SK-N-SH treated with all-trans-retinoic acid at 6 μM for 48 hours (cell line): ENCODE results near the gene KLHL14.

Experiments
- ATAC-seq: fragments of 200-7000 bp; cut with Tn5 transposase; 3 replicates; pipeline ENCODE4 v1.9.1; 2020; ENCODE audit warnings: mild to moderate bottlenecking, moderate library complexity
- BACH2 ChIP-seq: fragments of 250-450 bp; sonication (Bioruptor Pico); IDR thresholded peaks from 2 replicates; pipeline ENCODE4 v1.9.0; 2021; ENCODE audit warnings: mild to moderate bottlenecking, borderline replicate concordance
- CSDC2 ChIP-seq: fragments of 250-450 bp; sonication (Bioruptor Pico); IDR thresholded peaks from 2 replicates; pipeline ENCODE4 v1.5.0; 2020; ENCODE audit warnings: mild to moderate bottlenecking, moderate library complexity
- ESRRG ChIP-seq: fragments of 250-450 bp; sonication (Bioruptor Pico); IDR thresholded peaks from 2 replicates; pipeline ENCODE4 v1.6.1; 2021; ENCODE audit warnings: mild to moderate bottlenecking
- ISL1 ChIP-seq: fragments of 250-450 bp; sonication (Bioruptor Pico); IDR thresholded peaks from 2 replicates; pipeline ENCODE4 v2.1.2; 2022; ENCODE audit warnings: mild to moderate bottlenecking, moderate library complexity
- OSR1 ChIP-seq: fragments of 250-450 bp; sonication (Bioruptor Pico); IDR thresholded peaks from 2 replicates; pipeline ENCODE4 v1.8.0; 2022; ENCODE audit warnings: moderate library complexity, mild to moderate bottlenecking, inconsistent platforms
- PPARA ChIP-seq: fragments of 250-450 bp; sonication (Bioruptor Pico); IDR thresholded peaks from 2 replicates; pipeline ENCODE4 v1.5.0; 2020; ENCODE audit warnings: mild to moderate bottlenecking, borderline replicate concordance
- RARB ChIP-seq: fragments of 250-450 bp; sonication (Bioruptor Pico); IDR thresholded peaks from 2 replicates; pipeline ENCODE4 v1.8.0; 2021; ENCODE audit warnings: mild to moderate bottlenecking, moderate library complexity
- TCF4 ChIP-seq: fragments of 250-450 bp; sonication (Bioruptor Pico); IDR thresholded peaks from 2 replicates; pipeline ENCODE4 v1.8.0; 2021; ENCODE audit warnings: mild to moderate bottlenecking, moderate library complexity, borderline replicate concordance
- ZC3H10 ChIP-seq: fragments of 250-450 bp; sonication (Bioruptor Pico); IDR thresholded peaks from 2 replicates; pipeline ENCODE4 v1.5.1; 2021; ENCODE audit warnings: mild to moderate bottlenecking, moderate library complexity
- ZFP3 ChIP-seq: fragments of 250-450 bp; sonication (Bioruptor Pico); IDR thresholded peaks from 2 replicates; pipeline ENCODE4 v1.5.0; 2020; ENCODE audit warnings: mild to moderate bottlenecking, moderate library complexity
- ZNF565 ChIP-seq: fragments of 450-650 bp; formaldehyde crosslinking; conservative IDR thresholded peaks from 2 replicates; pipeline ENCODE4 v1.5.0; 2020; ENCODE audit warnings: low read depth, mild to moderate bottlenecking, moderate library complexity
- ZNF8 ChIP-seq: fragments of 450-650 bp; formaldehyde crosslinking; IDR thresholded peaks from 2 replicates; pipeline ENCODE4 v1.5.0; 2020; ENCODE audit warnings: mild to moderate bottlenecking, moderate library complexity
- TF ChIP-seq, protein P1 (sequence below): fragments of 250-450 bp; sonication (Bioruptor Pico); IDR thresholded peaks from 2 replicates; pipeline ENCODE4 v1.8.0; 2020; ENCODE audit warnings: mild to moderate bottlenecking, moderate library complexity, borderline replicate concordance
- TF ChIP-seq, protein P2 (sequence below): fragments of 250-450 bp; sonication (Bioruptor Pico); IDR thresholded peaks from 2 replicates; pipeline ENCODE4 v1.8.0; 2021; ENCODE audit warnings: low read depth, mild to moderate bottlenecking, moderate library complexity, borderline replicate concordance
- TF ChIP-seq, protein P3 (sequence below): fragments of 250-450 bp; sonication (Bioruptor Pico); IDR thresholded peaks from 2 replicates; pipeline ENCODE4 v1.5.0; 2020; ENCODE audit warnings: mild to moderate bottlenecking, moderate library complexity
- TF ChIP-seq, protein P4 (sequence below): fragments of 250-450 bp; sonication (Bioruptor Pico); IDR thresholded peaks from 2 replicates; pipeline ENCODE4 v1.5.1; 2020; ENCODE audit warnings: low read depth, mild to moderate bottlenecking, moderate library complexity

KLHL14 gene

DNA sequence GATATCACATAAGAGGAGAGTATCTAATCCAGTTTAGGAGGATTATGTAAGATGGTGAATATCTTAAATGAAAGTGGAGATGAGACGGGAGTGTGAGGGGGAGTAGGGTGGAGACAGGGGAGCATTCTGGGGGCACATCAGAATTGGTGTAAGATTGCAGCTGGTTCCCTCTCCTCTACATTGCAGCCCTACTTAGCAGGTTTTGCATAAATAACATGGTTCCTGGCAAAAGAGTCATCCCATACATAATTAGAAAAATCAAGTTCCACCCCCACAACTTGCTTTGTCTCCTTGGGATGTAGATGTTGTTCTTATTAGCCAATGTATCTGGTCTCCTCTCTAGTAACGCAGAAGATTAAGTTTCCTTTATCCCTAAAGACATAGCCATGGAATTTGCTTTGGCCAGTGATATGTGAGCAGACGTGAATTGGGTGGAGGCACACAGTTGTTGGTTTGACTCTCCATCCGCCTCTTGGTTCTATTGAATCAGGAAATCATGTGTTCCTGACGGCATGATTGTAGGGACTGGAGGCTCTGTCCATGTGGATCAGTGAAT is 137.9 kb downstream of the KLHL14 start (continued):
- TF ChIP-seq BACH2 (CRISPR knock-in tag) = no peak
- TF ChIP-seq CSDC2 (CRISPR knock-in tag) = no peak
- no peak for TF ChIP-seq ZNF565 (CRISPR knock-in tag)
- TF ChIP-seq, all 23 proteins: peak for 0

DNA sequence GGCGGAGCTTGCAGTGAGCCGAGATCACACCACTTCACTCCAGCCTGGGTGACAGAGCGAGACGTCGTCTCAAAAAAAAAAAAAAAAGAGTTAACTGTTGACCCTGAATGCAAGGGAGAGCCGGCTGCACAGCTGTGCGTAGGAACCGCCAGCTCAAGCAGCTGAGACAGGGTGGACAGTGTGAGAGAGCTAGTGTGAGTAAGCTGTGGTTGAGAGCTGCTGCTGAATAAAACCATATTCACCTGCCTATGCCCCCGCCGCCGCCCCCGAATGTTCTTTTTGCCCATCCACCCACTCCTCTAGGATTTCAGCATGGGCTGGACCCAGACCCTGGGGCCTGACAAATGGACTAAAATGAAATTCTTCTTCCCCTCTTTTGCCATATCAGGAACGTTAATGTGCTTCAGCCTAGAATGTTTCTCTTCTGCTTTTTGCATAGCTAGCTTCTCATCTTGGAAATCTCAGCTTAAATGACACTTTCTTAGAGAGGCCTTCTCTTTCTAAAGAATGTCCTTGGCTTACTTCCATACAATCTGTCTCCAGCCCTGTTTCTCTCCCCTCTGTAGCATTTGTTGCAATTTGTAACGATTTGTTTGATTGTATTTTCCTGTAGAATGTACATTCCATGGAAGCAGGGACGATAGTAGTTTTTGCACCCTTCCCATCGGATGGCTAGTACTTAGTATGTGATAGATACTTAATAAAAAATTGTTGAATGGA is 142.7 kb downstream of the KLHL14 start:
- TF ChIP-seq, protein P1, sequence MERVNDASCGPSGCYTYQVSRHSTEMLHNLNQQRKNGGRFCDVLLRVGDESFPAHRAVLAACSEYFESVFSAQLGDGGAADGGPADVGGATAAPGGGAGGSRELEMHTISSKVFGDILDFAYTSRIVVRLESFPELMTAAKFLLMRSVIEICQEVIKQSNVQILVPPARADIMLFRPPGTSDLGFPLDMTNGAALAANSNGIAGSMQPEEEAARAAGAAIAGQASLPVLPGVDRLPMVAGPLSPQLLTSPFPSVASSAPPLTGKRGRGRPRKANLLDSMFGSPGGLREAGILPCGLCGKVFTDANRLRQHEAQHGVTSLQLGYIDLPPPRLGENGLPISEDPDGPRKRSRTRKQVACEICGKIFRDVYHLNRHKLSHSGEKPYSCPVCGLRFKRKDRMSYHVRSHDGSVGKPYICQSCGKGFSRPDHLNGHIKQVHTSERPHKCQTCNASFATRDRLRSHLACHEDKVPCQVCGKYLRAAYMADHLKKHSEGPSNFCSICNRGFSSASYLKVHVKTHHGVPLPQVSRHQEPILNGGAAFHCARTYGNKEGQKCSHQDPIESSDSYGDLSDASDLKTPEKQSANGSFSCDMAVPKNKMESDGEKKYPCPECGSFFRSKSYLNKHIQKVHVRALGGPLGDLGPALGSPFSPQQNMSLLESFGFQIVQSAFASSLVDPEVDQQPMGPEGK (CRISPR knock-in tag) = no peak
- TF ChIP-seq ESRRG = no peak
- no peak for TF ChIP-seq ZFP3 (CRISPR knock-in tag)
- no peak for TF ChIP-seq OSR1
- TF ChIP-seq ZNF565 (CRISPR knock-in tag) = no peak
- TF ChIP-seq CSDC2 (CRISPR knock-in tag) = no peak
- TF ChIP-seq ZNF8 = no peak
- TF ChIP-seq, protein P2, sequence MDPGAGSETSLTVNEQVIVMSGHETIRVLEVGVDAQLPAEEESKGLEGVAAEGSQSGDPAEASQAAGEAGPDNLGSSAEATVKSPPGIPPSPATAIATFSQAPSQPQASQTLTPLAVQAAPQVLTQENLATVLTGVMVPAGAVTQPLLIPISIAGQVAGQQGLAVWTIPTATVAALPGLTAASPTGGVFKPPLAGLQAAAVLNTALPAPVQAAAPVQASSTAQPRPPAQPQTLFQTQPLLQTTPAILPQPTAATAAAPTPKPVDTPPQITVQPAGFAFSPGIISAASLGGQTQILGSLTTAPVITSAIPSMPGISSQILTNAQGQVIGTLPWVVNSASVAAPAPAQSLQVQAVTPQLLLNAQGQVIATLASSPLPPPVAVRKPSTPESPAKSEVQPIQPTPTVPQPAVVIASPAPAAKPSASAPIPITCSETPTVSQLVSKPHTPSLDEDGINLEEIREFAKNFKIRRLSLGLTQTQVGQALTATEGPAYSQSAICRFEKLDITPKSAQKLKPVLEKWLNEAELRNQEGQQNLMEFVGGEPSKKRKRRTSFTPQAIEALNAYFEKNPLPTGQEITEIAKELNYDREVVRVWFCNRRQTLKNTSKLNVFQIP (CRISPR knock-in tag) = no peak
- TF ChIP-seq RARB = no peak
- TF ChIP-seq ISL1 (CRISPR knock-in tag) = no peak
- TF ChIP-seq, protein P3, sequence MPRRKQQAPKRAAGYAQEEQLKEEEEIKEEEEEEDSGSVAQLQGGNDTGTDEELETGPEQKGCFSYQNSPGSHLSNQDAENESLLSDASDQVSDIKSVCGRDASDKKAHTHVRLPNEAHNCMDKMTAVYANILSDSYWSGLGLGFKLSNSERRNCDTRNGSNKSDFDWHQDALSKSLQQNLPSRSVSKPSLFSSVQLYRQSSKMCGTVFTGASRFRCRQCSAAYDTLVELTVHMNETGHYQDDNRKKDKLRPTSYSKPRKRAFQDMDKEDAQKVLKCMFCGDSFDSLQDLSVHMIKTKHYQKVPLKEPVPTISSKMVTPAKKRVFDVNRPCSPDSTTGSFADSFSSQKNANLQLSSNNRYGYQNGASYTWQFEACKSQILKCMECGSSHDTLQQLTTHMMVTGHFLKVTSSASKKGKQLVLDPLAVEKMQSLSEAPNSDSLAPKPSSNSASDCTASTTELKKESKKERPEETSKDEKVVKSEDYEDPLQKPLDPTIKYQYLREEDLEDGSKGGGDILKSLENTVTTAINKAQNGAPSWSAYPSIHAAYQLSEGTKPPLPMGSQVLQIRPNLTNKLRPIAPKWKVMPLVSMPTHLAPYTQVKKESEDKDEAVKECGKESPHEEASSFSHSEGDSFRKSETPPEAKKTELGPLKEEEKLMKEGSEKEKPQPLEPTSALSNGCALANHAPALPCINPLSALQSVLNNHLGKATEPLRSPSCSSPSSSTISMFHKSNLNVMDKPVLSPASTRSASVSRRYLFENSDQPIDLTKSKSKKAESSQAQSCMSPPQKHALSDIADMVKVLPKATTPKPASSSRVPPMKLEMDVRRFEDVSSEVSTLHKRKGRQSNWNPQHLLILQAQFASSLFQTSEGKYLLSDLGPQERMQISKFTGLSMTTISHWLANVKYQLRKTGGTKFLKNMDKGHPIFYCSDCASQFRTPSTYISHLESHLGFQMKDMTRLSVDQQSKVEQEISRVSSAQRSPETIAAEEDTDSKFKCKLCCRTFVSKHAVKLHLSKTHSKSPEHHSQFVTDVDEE (CRISPR knock-in tag) = no peak
- TF ChIP-seq, all 23 proteins: peak for 0
- ATAC-seq = no peak

DNA sequence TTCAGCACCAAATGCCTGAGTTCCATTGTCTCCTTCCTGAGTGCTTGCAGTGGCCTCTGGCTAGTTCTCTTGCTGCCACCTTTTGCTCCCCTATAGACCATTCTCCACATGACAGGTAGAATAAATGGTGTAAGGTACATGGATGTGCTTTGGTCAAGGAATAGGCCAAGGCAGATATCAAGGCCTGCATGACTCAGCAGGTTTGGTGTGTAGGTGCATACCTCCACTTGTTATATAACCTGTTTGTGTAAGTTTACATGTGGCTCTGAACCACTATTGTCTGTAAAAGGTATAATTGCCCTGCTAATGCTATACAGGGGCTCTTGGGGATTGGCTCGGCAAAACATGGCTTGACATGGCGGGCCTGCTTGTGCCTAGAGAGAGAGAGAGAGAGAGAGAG is 143.5 kb downstream of the KLHL14 start:
- TF ChIP-seq ZNF565 (CRISPR knock-in tag) (no peak), TCF4 (no peak), PPARA (no peak), ISL1 (CRISPR knock-in tag) (no peak), ZC3H10 (CRISPR knock-in tag) (no peak)
- ATAC-seq = no peak

DNA sequence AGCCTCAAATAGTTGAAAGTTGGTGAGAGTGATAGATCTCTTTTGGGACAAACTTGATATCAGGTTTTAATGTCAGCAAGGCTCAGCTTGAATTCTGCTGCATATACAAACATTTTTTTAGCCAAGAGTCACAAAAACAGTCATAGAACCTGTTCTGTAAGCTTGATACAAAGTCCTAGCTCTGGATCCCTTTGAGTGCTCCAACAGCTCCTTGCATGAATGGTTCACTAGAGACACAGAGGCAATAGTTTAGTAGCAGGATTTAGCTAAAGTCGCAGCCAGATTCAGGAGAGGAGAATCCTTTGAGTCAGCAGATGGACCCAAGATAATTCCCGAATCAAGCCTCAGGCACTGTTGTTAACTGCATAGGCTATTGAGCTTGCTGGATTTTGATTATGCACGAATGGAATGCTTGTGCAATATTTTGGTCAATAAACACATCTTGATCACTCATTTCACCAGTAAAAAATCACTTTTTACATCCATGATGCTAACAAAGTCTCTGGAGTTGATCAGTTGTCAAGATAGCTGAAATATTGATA is 148.6 kb downstream of the KLHL14 start:
- ATAC-seq = no peak
- TF ChIP-seq, protein P4, sequence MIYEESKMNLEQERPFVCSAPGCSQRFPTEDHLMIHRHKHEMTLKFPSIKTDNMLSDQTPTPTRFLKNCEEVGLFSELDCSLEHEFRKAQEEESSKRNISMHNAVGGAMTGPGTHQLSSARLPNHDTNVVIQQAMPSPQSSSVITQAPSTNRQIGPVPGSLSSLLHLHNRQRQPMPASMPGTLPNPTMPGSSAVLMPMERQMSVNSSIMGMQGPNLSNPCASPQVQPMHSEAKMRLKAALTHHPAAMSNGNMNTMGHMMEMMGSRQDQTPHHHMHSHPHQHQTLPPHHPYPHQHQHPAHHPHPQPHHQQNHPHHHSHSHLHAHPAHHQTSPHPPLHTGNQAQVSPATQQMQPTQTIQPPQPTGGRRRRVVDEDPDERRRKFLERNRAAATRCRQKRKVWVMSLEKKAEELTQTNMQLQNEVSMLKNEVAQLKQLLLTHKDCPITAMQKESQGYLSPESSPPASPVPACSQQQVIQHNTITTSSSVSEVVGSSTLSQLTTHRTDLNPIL (CRISPR knock-in tag) = no peak
- TF ChIP-seq, protein P3 (CRISPR knock-in tag) = no peak
- no peak for TF ChIP-seq ISL1 (CRISPR knock-in tag)
